Esophagus muscularis mucosa (tissue), 4 donors: ENCODE measurements around the gene APH1A.

Experiments used
- CTCF ChIP-seq, 3 experiments: fragments of 200-600 bp in 2 of 3; fragments of 450-650 bp in 1 of 3; sonication (generic) in 2 of 3; IDR thresholded peaks; one replicate each; pipeline ENCODE4 v1.5.1; 2017 to 2019; ENCODE audit warnings: antibody characterized with exemption in 3 of 3, mild to moderate bottlenecking in 2 of 3, moderate library complexity in 1 of 3
- EP300 ChIP-seq: sonication (generic); formaldehyde crosslinking; IDR thresholded peaks from one replicate; pipeline ENCODE4 v1.6.1; 2017; ENCODE audit warnings: antibody characterized with exemption
- POLR2A ChIP-seq: fragments of 450-650 bp; IDR thresholded peaks from one replicate; pipeline ENCODE4 v1.6.1; 2017; ENCODE audit warnings: antibody characterized with exemption, moderate library complexity, mild to moderate bottlenecking, low read depth
- POLR2AphosphoS5 ChIP-seq, 2 donors: sonication (generic); formaldehyde crosslinking; IDR thresholded peaks; one replicate each; pipeline ENCODE4 v1.6.1; 2017; ENCODE audit warnings: antibody characterized with exemption in 2 of 2

GRCh38 chr1:150273311-150273710 is 4.5 kb upstream of the APH1A start:
- TF ChIP-seq CTCF (IDR thresholded peaks at IDR 0.05) = no peak
- TF ChIP-seq POLR2A = no peak
- no peak for TF ChIP-seq EP300
- TF ChIP-seq POLR2AphosphoS5 (IDR thresholded peaks at IDR 0.05) = no peak
